Activated T-cell treated with anti-CD3 and anti-CD28 coated beads for 1 hour (primary cell): ENCODE data around the gene SH3RF1.
"Not testable (repeated sequence)": the region's sequence is repeated elsewhere in the genome, so short reads cannot be mapped to it uniquely, and the experiment has no call there.

Source experiments
- DNase-seq: peaks from one replicate; pipeline ENCODE4 v3.0.0-alpha.2; 2020; ENCODE audit warnings: low read depth

SH3RF1 gene

DNA sequence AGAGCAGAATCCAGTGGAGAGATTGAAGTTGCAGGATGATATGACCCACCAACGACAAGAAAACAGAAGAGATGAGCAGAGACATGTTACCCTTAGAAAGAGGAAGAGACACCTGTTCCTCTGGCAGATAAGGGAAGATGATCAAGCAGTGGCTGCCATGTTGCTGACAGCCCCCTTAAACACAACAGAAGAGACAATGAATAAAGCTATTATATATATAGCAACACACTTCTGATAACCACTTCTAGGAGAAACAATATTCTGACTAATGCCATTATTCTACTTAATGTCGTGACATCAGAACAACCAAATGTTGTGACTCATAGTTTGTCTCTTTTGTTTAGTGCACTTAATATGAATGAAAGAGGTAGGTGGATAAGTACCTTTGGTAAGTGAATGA lies 44.9 kb downstream of the SH3RF1 start:
- DNase-seq, result no peak

DNA sequence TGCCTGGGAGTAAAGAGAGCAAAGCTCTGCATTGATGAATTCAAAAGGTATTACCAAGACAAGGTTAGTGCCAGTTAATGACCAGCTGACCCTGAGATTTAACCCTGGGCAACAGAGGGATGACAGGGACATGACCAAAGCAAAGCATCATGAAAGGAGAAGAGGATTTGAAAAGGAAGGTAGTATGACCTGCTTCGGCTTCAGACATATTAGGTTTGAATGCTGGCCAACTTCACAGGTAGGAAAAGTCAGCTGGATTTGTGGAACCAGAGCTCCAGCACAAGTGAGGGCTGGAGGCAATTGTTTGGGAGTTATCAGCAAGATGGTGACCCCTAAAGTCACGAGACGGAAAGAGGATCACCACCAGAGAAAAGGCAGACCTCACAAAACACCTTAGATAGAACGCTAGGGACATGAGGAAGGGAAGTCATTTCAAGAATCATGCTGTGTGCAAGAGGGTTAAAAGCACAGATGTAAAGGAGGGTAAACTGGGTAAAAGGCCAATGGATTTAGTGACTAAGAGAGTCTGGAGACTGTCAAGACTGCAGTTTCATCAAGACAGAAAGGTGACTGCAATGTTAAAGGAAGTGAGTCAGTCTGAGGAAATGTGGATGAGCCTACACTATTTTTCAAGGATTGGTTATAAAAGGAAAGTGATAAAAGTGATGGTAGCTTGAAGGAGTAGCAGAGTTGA lies 45.6 kb downstream of the SH3RF1 start:
- DNase-seq, result no peak

DNA sequence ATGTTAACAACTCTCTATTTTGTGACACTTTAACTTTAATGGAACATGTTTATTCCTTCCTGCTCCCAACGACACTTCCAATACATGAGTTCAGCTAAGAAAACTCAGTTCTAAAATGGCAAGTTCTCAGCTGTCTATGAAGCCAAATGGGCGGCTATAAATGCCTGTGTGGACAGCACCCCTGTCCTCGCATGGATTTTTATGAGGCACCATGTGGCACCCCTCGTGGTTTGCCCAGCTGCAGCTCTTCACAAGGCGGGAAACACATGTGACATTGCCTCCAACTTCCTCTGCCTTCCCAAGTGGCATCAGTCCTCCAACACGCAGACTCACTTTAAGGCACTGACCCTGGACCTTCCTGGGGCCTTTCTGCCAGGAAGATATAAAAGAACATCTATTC lies 48.0 kb downstream of the SH3RF1 start:
- DNase-seq, result no peak

DNA sequence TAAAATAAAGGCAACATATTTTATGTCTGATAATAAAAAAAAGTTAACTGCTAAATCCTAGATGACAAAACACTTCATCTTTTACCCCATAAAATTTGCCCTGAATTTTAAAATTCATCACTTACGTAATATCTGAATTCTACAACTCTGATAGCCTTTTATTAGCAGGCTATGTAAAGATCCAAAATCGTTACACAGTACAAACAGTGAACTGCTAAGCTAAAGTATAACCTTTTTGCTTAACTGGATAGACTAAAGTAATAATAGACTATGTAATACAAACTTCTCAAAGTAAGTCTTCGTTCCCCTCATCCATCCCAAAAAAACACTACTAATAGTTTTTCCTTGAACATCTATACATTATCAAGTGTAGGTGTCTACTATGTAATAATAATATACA lies 49.1 kb downstream of the SH3RF1 start:
- no peak for DNase-seq

DNA sequence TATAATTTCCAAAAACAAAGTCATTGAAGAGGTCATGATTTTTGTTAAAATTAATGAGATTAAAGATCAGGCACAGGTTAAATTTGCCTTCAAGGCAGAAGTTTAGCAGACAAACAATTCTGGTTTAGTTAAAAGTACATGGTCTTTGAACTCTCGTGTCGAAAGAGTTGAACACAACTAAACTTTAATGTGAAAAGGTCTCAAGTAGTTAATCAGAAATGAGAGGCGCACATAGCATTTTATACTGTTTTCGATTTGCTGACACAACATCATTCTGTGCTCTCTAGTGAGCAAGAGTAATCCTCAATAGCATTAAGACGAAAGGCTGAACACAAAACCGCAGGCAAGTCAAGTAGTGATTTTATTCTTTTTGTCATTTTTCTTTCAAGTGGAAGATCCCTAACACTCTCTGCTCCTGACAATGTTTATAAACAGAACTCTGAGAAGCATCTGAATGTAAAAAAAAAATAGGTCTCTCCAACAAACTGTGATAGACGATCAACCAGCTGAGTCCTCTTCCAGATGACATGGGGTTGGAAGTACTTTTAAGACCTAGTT lies 49.8 kb downstream of the SH3RF1 start:
- DNase-seq, result no peak

DNA sequence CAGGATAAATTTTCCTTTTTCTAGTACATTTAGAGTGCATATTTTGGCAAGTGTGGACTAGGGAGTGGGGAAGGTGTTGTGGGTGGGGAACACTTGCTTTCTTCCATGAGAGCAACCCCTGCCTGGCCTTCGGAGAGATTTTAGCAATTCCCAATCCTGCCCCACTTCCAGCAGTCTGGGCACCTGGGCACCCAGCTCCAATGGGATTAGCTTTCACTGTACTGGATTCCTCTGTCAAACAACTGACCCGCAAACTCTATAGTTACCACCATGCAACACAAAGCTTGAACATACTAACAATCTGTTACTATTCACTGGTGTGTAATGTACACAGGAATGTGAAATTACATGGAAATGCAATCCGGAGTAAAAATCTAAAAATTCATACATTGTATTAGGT lies 50.3 kb downstream of the SH3RF1 start:
- DNase-seq, result no peak

DNA sequence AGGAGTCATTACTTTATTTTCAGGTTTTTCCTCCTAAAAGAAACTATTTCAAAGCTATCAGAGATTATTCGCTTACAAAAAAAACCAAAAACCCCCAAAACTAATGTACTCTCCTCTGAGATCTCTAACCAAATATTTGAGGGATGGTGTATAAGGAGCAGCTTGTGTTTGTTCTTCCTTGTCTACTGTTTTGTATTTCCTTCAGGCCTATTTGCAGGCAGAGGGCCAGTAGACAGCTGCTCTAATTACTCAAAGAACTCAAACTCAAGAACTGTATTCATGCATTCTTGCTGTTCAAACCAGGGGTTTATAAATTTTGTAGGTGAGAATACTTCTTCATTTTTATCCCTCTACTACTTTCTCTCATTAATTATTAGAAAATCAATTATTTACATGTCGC lies 51.3 kb downstream of the SH3RF1 start:
- DNase-seq, result no peak

DNA sequence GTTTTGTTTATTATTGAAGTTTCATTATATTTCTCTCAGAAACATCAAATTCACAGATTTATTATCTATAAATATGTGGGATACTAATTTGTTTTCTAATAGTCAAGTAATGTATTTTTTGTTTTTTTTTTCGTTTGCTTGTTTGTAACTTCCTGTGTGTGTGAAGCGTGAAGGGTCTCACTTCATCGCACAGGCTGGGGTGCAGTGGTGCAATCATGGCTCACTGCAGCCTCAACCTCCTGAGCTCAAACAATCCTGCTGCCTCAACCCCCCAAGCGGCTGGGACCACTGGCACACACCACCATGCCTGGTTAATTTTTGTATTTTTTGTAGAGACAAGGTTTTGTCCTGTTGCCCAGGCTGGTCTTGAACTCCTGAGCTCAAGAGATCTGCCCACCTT lies 55.1 kb downstream of the SH3RF1 start:
- no peak for DNase-seq

DNA sequence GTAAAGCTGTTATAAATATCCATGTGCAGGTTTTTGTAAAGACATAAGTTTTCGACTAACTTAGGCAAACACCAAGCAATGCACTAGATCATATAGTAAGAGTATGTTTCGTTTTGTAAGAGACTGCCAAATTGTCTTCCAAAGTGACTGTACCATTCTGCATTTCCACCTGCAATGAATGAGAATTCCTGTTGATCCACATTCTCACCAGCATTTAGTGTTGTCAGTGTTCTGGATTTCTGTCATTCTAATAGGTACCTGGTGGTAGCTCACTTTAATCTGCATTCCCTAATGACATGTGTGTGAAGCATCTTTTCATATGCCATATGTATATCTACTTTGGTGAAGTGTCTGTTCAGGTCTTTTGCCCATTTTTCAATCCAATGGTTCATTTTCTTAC lies 57.8 kb downstream of the SH3RF1 start:
- no peak for DNase-seq

DNA sequence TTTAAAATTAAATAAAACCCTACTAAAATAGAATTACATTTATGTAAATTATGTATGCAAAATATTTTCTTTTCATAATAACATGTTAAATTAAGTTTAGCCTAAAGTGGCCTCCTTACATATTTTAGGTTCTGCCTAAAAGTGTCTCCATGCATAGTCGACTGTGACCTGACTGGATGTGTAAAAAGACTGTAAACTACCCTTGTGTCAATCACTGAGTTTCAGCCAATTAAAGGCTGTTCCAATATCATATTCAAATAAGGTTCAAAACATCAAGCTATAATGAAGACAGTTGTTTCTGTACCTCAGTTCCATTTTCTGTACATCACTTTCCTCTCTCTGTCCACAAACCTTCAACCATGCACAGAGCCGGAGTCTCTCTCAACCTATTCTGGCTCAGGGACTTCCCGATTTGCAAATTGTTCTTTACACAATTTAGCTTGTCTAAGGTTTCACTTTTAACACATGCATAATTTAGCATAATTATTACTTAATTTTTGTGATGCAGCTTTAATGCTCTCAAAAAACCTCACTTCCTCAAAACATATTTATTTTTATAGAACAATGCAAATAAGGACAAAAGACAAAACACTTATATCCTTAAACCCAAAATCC lies 60.1 kb downstream of the SH3RF1 start:
- DNase-seq, result no peak

DNA sequence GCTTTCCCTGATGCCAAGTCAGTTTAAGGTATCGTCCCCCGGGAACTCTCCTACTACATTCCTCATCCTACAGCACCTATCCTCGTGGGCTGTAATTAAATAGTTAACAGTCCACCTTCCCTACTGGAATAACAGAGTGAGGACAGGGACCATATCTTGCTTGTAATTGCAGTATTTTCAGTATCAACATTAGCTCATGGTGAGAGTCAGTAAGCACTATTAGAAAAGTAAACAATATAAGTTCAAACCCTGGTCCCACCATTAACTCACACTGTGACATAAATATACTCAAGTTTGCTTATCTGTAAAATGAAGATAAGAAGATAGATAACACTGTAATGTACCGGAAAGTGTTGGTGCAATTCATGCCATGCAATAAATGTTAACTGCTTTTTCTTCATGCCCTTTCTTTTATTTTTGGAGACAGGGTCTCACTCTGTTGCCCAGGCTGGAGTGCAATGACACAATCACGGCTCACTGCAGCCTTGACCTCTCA lies 61.3 kb downstream of the SH3RF1 start:
- no peak for DNase-seq

DNA sequence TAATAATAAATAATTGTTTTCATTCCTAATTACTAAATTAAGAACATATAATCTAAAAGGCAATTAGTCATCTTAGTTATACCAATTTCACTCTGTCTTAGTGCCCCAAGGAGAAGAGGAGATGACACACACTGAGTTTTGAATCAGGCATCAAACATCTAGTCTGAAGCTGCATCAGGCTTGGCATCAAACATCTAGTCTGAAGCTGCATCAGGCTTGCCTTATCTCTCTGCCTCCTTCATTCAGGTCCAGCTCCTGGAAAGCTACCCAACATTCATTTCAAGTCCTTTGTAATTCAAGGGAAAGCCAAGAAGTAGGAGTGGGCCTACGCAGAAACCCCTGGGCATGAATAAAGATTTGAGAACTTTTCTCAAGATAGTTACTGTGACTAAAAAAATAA lies 62.2 kb downstream of the SH3RF1 start:
- DNase-seq, result no peak

DNA sequence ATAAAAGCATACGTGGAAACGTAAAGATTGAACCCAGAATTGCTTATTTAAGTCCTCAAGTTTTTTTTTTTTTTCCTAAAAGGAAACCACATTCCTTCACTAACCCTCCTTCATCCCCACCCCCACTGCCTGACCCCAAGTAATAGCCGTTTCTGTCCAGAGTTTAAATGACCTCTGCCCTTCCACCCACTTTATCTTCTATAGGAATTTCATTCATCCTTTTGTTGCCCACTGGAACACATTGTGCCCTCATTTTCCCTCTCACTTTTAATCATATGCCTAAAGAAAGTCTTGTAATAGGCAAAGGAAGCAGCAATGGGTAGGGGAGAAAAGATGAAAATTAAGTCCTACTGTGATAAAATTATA lies 62.7 kb downstream of the SH3RF1 start:
- no peak for DNase-seq

DNA sequence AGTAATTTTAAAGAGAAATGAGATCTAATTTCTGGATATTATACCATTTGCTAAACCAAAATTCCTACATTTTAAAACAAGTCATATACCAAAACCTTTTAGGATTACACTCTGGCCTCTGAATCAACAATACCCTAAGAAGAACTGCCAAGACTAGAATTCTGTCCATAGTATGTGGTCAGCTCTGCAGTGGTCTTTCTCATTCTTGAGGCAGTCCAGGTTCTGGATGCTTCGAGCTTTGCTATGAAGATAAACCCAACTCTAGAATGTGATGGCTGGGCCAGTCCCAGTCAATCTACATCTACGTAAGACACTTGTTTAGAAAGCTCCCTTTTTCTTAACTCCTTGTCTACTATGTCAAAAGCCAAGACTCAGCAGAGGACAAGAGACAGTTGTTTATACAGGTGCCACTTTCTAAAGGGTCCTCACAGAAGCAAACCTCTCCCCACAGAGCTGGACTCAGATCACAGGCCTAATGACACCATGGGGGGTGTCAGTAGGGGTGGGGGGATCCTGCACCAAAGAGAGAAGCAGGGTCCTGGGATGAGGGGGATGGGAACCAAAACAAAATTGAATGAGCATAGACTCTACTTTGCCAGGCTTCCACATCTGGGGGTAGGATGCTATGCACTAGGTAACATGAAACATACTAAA lies 63.2 kb downstream of the SH3RF1 start:
- no peak for DNase-seq

DNA sequence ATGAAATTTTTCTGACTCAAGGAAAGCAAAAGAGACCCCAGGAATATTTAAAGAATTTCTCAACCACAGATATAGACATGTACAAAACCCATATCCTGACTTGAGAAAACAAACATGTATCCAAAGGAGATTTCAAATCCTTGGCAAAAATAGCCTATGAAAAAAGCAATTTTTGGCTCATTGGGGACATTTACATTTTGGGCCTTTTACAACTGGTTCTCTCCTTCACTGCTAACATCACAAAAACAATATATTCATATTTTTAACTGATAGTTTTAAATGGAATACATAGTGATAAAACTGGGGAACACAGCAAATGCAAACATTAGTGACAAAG lies 65.0 kb downstream of the SH3RF1 start:
- no peak for DNase-seq

DNA sequence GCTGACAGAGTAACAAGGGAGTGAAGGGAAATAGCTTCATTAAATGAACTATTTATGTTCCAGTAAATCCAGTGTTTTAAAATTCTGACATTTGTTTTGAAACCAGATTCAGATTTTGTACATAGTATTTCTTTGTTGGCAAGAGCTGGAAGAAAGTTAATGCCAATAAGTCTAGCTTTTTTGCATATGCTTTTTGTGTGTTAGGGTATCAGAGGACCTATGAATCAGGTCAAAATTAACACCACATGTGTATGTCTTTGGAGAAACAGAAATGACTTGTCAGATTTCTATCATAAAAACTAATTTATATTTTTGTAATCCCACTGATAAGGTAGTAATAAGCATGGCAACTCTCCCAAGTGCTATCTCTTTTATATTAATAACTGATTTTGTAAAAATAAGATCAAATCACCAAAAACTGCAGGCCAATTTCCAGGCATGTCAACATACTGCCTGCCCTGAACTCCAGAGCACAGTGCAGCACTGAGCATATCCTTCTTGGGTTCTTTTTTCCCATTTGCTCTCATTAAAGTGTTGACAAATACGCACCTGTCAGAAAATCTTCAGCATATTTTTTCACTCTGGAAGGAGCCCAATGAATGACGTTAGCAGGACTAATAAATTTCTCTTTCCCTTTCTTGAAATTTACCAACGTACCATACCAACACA lies 65.5 kb downstream of the SH3RF1 start:
- DNase-seq, result no peak

DNA sequence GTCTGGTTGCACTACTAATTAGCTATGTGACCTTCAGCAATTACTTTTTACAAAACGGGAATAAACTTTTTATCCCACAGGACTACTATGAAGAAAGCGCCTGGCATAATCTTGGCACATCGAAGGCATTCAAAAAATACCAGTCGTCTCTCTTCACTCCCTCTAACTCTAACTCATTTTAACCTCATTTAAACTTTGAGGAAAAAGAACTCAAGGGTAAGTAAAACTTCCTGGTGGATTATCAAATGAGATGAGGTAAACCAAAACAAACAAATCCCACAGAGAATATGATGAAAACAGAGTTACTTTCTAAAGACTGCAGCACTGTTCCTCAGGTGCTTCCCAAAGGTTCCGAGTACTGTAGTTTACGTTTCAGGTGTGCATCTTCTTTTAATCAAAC lies 66.9 kb downstream of the SH3RF1 start:
- no peak for DNase-seq

DNA sequence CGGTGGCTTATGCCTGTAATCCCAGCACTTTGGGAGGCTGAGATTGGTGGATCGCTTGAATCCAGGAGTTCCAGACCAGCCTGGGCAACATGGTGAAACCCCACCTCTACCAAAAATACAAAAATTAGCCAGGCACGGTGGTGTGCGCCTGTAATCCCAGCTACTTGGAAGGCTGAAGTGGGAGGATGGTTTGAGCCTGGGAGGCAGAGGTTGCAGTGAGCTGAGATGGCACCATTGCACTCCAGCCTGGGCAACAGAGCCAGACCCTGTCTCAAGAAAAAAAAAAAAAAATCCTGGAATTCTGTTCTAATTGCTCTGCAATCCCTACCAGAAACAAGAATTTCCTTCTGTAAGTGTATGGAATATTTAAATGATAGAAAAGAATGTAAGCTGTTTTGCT lies 67.5 kb downstream of the SH3RF1 start:
- not testable (repeated sequence) for DNase-seq

DNA sequence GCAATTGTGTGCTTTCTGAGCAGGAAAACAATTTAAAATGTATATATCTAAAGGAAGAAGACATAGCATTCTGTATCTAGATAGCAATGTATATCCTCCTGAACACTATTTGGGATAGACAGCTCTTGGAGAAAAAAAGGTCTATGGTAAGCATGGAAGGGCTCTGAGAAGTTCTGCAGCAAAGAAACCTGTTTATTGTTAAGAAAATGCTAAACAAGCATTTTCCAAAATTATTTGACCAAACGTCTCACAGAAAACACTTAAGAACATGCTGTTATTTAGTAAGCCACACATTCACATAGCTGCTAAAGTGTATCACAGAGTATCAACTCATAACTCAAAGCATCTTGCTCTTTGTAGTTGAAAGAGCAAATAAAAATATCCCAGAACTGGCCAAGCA lies 67.9 kb downstream of the SH3RF1 start:
- no peak for DNase-seq

DNA sequence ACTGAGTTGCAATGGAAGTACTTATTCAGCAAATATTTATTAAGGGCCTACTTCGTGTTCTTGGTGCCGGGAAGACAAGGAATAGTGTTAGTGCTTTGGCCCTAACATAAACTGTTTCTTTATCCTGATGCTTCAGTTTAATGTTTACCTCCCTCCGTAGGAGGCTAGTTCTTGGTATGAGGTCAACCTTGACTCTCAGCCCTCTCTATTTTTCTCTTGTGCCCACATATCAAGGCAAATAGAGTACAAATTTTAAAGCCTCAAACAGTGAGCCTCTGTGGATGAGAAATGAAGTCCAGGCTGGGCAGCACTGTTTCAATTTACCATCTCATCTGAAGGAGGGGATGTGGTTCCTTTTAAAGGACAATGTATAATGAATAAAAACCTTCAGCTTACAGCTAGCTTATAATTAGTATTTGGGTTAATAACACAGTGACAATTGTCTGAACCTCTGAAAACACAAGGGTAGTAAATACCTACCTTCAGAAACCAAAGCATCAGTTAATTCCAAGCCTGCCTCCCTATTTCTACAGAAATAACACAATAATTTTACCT lies 68.5 kb downstream of the SH3RF1 start:
- no peak for DNase-seq

DNA sequence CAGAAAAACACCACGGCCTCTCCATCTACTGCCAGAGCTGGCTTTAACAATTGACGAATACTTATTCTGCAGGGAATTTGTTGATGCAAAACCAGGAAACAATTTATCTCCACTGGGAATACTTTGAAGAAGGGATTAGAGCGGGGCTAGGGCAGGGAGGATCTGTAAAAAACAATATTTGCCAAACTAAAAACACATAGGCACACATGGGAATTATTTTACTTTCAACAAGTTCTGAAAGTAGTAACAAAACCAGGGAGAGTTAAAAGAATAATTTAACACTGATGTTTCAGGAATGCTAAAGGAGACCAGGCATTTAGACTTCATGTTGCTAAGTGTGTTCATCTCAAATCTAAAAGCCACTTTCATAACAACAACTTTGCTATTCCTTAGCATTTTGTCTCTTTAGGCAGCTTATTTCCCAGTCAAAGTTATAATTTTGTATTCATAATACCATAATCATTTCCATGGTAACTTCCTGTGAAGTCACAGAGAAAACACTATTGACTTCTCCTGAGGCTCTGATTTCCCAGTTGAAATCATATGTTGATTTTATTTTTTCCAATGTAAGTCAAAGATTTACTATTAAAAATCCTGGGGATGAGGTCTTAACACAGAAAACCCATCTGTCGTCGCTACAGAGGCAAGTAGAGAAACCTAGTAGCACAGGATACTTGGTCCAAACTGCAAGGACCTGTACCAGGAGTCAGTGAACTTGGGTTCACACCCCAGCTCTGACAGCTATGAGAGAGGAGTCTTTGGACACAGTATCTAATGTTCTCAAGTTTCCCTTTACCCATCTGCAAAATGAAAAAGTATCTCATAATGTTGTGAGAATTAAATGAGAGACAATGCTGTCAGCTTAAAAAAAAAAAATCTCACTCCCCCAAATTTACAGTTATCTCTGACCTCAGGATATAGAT lies 69.3 kb downstream of the SH3RF1 start:
- DNase-seq, result no peak
